B cell (primary cell): Measurements from ENCODE around the gene CCL22. TPM values are rescaled to one million over a fixed set of nuclear protein-coding genes. Genes with fewer than 3 reads are reported as not detected.

Source experiments
- ATAC-seq: fragments of 200-7000 bp; cut with Tn5 transposase; one replicate; pipeline ENCODE4 v1.10.0; 2021; ENCODE audit warnings: low read depth, mild to moderate bottlenecking, moderate number of reproducible peaks, moderate library complexity
- CTCF ChIA-PET: fragments of 350-600 bp; sonication (Branson Sonifier 250); formaldehyde crosslinking; loops from one replicate; lab custom pipeline; 2021; ENCODE audit warnings: antibody characterized with exemption, inconsistent platforms; lab: Charles Lee
- POLR2A ChIA-PET: fragments of 350-600 bp; sonication (Branson Sonifier 250); formaldehyde crosslinking; loops from one replicate; lab custom pipeline; 2021; ENCODE audit warnings: antibody characterized with exemption; lab: Charles Lee
- DNase-seq: peaks from one replicate; pipeline ENCODE4 v3.0.0; 2013
- H2AFZ ChIP-seq: 2 replicates; pipeline ENCODE4 v1.6.1; 2012; ENCODE audit warnings: mild to moderate bottlenecking, low read depth, low read length; ENCODE audit not compliant: insufficient read depth, poor library complexity, severe bottlenecking
- H3K27ac ChIP-seq, 2 donors: 1 replicate in 1 of 2; 2 replicates in 1 of 2; pipeline ENCODE4 v1.5.1; 2012 to 2013; ENCODE audit warnings: low read length in 2 of 2, mild to moderate bottlenecking in 2 of 2, moderate library complexity in 1 of 2
- H3K27me3 ChIP-seq, 4 experiments: fragments of 200-600 bp in 1 of 4; sonication (generic) in 1 of 4; replicated peaks in 1 of 4; 1 replicate in 2 of 4; 2 replicates in 2 of 4; pipeline versions ENCODE4 v1.6.1 to v1.7.0; 2013 to 2016; ENCODE audit warnings: low read length in 3 of 4, mild to moderate bottlenecking in 2 of 4, mixed read lengths in 1 of 4, moderate library complexity in 1 of 4; ENCODE audit not compliant: insufficient read depth in 4 of 4, control insufficient read depth in 3 of 4; ENCODE audit errors: control extremely low read depth in 1 of 4
- H3K36me3 ChIP-seq, 2 experiments: replicated peaks in 1 of 2; 1 replicate in 1 of 2; 2 replicates in 1 of 2; pipeline versions ENCODE4 v1.6.1 to v1.7.1; 2013; ENCODE audit warnings: low read length in 1 of 2; ENCODE audit not compliant: insufficient read depth in 2 of 2, control insufficient read depth in 1 of 2; ENCODE audit errors: control extremely low read depth in 1 of 2, extremely low read depth in 1 of 2
- H3K4me1 ChIP-seq, 2 donors: fragments of 200-600 bp in 1 of 2; sonication (generic) in 1 of 2; 1 replicate in 1 of 2; 2 replicates in 1 of 2; pipeline versions ENCODE4 v1.5.1 to v1.6.1; 2013 to 2017; ENCODE audit warnings: low read length in 2 of 2; ENCODE audit not compliant: control insufficient read depth in 2 of 2, insufficient read depth in 2 of 2
- H3K4me2 ChIP-seq: replicated peaks from 2 replicates; pipeline ENCODE3; 2012; ENCODE audit warnings: mild to moderate bottlenecking, low read depth, low read length; ENCODE audit not compliant: poor library complexity, severe bottlenecking
- H3K4me3 ChIP-seq, 5 experiments: fragments of 200-600 bp in 1 of 5; sonication (generic) in 1 of 5; 1 replicate in 3 of 5; 2 replicates in 2 of 5; pipeline versions ENCODE4 v1.5.1 to v1.7.0; 2011 to 2016; ENCODE audit warnings: low read length in 4 of 5, mild to moderate bottlenecking in 4 of 5, low read depth in 2 of 5, control low read depth in 1 of 5, moderate library complexity in 1 of 5; ENCODE audit not compliant: insufficient read depth in 1 of 5; ENCODE audit errors: control extremely low read depth in 1 of 5, extremely low read depth in 1 of 5
- H3K79me2 ChIP-seq: fragments of 200-600 bp; sonication (generic); one replicate; pipeline ENCODE4 v1.6.0; 2016; ENCODE audit warnings: low read length; ENCODE audit not compliant: control insufficient read depth, insufficient read depth
- H3K9ac ChIP-seq: fragments of 200-600 bp; sonication (generic); 2 replicates; pipeline ENCODE4 v1.6.1; 2017; ENCODE audit warnings: mild to moderate bottlenecking, low read length, moderate library complexity
- H3K9me3 ChIP-seq, 3 donors: one replicate each; pipeline versions ENCODE4 v1.6.1 to v1.7.1; 2013; ENCODE audit warnings: low read length in 2 of 3; ENCODE audit not compliant: control insufficient read depth in 2 of 3, insufficient read depth in 1 of 3; ENCODE audit errors: control extremely low read depth in 1 of 3
- H4K20me1 ChIP-seq: 2 replicates; pipeline ENCODE4 v1.6.0; 2012; ENCODE audit warnings: mild to moderate bottlenecking, low read length; ENCODE audit not compliant: insufficient read depth, control insufficient read depth, poor library complexity, severe bottlenecking
- H3K27ac Mint-ChIP-seq: one replicate; pipeline ENCODE4 v1.8.0; 2021; ENCODE audit warnings: mixed read lengths
- H3K27me3 Mint-ChIP-seq: one replicate; pipeline ENCODE4 v1.8.0; 2021; ENCODE audit warnings: mixed read lengths
- H3K4me1 Mint-ChIP-seq: one replicate; pipeline ENCODE4 v1.8.0; 2021; ENCODE audit warnings: mixed read lengths
- H3K4me3 Mint-ChIP-seq: one replicate; pipeline ENCODE4 v1.8.0; 2021; ENCODE audit warnings: mixed read lengths
- H3K9me3 Mint-ChIP-seq: one replicate; pipeline ENCODE4 v1.8.0; 2022; ENCODE audit warnings: mixed read lengths; ENCODE audit not compliant: insufficient read depth
- EZH2 ChIP-seq: IDR thresholded peaks from 2 replicates; pipeline ENCODE4 v1.6.1; 2012; ENCODE audit warnings: borderline replicate concordance, low read depth, mild to moderate bottlenecking, moderate library complexity, low read length; ENCODE audit not compliant: insufficient read depth, poor library complexity, severe bottlenecking
- WGBS: methylation state at CpG from one replicate; pipeline ENCODE4 v1.1.5; 2013; ENCODE audit warnings: missing lambda C conversion rate; ENCODE audit not compliant: insufficient coverage; 5-methylcytosine and 5-hydroxymethylcytosine counted together
- intact Hi-C: fragments of 100-400 bp; cut with micrococcal nuclease; formaldehyde crosslinking; loops from one replicate; pipeline ENCODE4 v1.10.0; 2022
- polyA plus RNA-seq: library from polyadenylated mRNA; depleted of rRNA; stranded (reverse); fragments of >200 nt; gene quantifications from 2 replicates; pipeline ENCODE4 v1.2.3, GENCODE V29; 2012
- total RNA-seq, 2 donors: library from RNA; stranded (reverse); fragments of 120-200 nt in 1 of 2; gene quantifications; 1 replicate in 1 of 2; 2 replicates in 1 of 2; pipeline versions ENCODE4 v1.2.3 to v1.2.4, GENCODE V29; 2013 to 2022
- TF ChIP-seq, protein P1 (sequence below): fragments of 200-600 bp; IDR thresholded peaks from one replicate; pipeline ENCODE4 v1.8.0; 2022; ENCODE audit warnings: antibody characterized with exemption, mild to moderate bottlenecking

The CCL22 gene
- total and polyA plus RNA-seq, 2 donors (not counting 1 experiment from before 2014, with no cell fraction given), result 0.04 to 91.5 TPM

DNA sequence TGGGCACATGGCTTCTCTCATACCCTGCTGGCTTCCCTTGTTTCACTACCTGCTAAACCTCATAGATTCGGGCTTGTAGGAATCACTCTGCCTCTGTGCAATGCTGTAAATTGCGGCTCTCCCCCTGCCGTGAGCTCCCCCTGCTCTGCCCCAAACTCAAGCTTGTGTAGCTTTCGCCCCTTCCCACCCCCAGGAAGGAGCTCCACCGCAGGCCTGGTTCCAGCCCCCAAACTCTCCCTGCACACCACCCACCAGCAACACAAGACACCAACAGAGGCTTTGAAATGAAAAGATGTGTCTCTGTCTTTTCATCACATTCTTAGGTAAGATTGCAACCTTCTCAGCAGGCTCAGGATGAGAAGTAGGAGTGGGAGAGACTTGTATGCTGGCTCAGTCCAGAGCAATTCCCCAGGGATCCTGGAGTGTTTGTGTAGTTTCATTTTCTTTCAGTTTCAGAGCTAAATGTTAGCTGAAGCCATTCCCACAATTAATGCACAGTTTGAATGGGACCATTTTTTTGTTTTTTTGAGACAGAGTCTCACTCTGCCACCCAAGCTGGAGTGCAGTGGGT lies 27.9 kb downstream of the CCL22 start:
- CTCF ChIA-PET, result interaction anchor here (1.9 kb wide), 1 partner anchor 30 kb away, joined by 6 read pairs; no protein-coding TSS in a partner anchor
- peaks cover 57% of the 10 kb centered on the region for H3K4me1 Mint-ChIP-seq

More for the DNA sequence above, 27.9 kb downstream of the CCL22 start:
- H2AFZ ChIP-seq, result no peak overlapping the region
- no peak overlapping the region for H3K4me2 ChIP-seq
- no peaks in the 10 kb centered on the region for H3K27me3 ChIP-seq
- H3K9me3 ChIP-seq, result peaks cover 0 to 4% (median 0%) of the 10 kb centered on the region in 3 donors
- TF ChIP-seq, protein P1, sequence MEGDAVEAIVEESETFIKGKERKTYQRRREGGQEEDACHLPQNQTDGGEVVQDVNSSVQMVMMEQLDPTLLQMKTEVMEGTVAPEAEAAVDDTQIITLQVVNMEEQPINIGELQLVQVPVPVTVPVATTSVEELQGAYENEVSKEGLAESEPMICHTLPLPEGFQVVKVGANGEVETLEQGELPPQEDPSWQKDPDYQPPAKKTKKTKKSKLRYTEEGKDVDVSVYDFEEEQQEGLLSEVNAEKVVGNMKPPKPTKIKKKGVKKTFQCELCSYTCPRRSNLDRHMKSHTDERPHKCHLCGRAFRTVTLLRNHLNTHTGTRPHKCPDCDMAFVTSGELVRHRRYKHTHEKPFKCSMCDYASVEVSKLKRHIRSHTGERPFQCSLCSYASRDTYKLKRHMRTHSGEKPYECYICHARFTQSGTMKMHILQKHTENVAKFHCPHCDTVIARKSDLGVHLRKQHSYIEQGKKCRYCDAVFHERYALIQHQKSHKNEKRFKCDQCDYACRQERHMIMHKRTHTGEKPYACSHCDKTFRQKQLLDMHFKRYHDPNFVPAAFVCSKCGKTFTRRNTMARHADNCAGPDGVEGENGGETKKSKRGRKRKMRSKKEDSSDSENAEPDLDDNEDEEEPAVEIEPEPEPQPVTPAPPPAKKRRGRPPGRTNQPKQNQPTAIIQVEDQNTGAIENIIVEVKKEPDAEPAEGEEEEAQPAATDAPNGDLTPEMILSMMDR, result no peak
- no peak for TF ChIP-seq EZH2
- no peaks in the 10 kb centered on the region for H4K20me1 ChIP-seq
- no peaks in the 10 kb centered on the region for H3K9me3 Mint-ChIP-seq
- POLR2A ChIA-PET, result no interaction called here
- no peak for DNase-seq
- intact Hi-C loops, result no loop called here
- H3K27ac ChIP-seq, result no peak overlapping the region
- H3K4me3 Mint-ChIP-seq, result peak overlapping the region; percentile 12
- no peak overlapping the region for H3K4me3 ChIP-seq
- no peaks in the 10 kb centered on the region for H3K27me3 Mint-ChIP-seq
- WGBS, result 80% methylated on average over 1 of the region's 5 CpGs
- H3K4me1 ChIP-seq, result peaks cover 27 to 46% of the 10 kb centered on the region in 2 donors
- ATAC-seq, result no peak
- no peaks in the 10 kb centered on the region for H3K79me2 ChIP-seq
- H3K27ac Mint-ChIP-seq, result no peak overlapping the region
- no peak overlapping the region for H3K9ac ChIP-seq
- no peaks in the 10 kb centered on the region for H3K36me3 ChIP-seq
